ENCODE measurements around the gene WDR18. TPM values are rescaled to one million over a fixed set of nuclear protein-coding genes. Genes with fewer than 3 reads are reported as not detected.

The WDR18 gene
- polyA plus RNA-seq, 1 of the 3 experiments (the other 2 are of a cell fraction) = 47.9 TPM

- TF ChIP-seq MXI1 (IDR thresholded peaks at IDR 0.05; ENCODE audit: low read depth, low read length) = no peak
- no peak for TF ChIP-seq RCOR1 (IDR thresholded peaks at IDR 0.05; ENCODE audit: low read length)
- TF ChIP-seq NRF1 (IDR thresholded peaks at IDR 0.05; ENCODE audit: low read depth, low read length) = no peak
- TF ChIP-seq EP300 (IDR thresholded peaks at IDR 0.05; ENCODE audit: borderline replicate concordance in 1 of 2, low read depth in 1 of 2, low read length in 1 of 2) = no peak
- no peak for TF ChIP-seq IRF3 (IDR thresholded peaks at IDR 0.05; ENCODE audit: low read depth, low read length)
- TF ChIP-seq GATA2 (CRISPR knock-in tag; IDR thresholded peaks at IDR 0.05) = no peak
- TF ChIP-seq, protein P1, sequence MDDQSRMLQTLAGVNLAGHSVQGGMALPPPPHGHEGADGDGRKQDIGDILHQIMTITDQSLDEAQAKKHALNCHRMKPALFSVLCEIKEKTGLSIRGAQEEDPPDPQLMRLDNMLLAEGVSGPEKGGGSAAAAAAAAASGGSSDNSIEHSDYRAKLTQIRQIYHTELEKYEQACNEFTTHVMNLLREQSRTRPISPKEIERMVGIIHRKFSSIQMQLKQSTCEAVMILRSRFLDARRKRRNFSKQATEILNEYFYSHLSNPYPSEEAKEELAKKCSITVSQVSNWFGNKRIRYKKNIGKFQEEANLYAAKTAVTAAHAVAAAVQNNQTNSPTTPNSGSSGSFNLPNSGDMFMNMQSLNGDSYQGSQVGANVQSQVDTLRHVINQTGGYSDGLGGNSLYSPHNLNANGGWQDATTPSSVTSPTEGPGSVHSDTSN (IDR thresholded peaks at IDR 0.05) = no peak
- TF ChIP-seq FOSL2 (IDR thresholded peaks at IDR 0.05; ENCODE audit: borderline replicate concordance, low read depth) = no peak
- TF ChIP-seq, protein P2, sequence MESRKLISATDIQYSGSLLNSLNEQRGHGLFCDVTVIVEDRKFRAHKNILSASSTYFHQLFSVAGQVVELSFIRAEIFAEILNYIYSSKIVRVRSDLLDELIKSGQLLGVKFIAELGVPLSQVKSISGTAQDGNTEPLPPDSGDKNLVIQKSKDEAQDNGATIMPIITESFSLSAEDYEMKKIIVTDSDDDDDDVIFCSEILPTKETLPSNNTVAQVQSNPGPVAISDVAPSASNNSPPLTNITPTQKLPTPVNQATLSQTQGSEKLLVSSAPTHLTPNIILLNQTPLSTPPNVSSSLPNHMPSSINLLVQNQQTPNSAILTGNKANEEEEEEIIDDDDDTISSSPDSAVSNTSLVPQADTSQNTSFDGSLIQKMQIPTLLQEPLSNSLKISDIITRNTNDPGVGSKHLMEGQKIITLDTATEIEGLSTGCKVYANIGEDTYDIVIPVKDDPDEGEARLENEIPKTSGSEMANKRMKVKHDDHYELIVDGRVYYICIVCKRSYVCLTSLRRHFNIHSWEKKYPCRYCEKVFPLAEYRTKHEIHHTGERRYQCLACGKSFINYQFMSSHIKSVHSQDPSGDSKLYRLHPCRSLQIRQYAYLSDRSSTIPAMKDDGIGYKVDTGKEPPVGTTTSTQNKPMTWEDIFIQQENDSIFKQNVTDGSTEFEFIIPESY (IDR thresholded peaks at IDR 0.05; ENCODE audit: borderline replicate concordance, low read depth) = no peak
- no peak for TF ChIP-seq EZH2phosphoT487 (IDR thresholded peaks at IDR 0.05; ENCODE audit: borderline replicate concordance, low read depth)
- TF ChIP-seq RFX5 (IDR thresholded peaks at IDR 0.05; ENCODE audit: low read length) = no peak
- TF ChIP-seq, protein P3, sequence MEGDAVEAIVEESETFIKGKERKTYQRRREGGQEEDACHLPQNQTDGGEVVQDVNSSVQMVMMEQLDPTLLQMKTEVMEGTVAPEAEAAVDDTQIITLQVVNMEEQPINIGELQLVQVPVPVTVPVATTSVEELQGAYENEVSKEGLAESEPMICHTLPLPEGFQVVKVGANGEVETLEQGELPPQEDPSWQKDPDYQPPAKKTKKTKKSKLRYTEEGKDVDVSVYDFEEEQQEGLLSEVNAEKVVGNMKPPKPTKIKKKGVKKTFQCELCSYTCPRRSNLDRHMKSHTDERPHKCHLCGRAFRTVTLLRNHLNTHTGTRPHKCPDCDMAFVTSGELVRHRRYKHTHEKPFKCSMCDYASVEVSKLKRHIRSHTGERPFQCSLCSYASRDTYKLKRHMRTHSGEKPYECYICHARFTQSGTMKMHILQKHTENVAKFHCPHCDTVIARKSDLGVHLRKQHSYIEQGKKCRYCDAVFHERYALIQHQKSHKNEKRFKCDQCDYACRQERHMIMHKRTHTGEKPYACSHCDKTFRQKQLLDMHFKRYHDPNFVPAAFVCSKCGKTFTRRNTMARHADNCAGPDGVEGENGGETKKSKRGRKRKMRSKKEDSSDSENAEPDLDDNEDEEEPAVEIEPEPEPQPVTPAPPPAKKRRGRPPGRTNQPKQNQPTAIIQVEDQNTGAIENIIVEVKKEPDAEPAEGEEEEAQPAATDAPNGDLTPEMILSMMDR (IDR thresholded peaks at IDR 0.05) = no peak
- no peak for TF ChIP-seq JUND (IDR thresholded peaks at IDR 0.05)
- TF ChIP-seq TCF12 (IDR thresholded peaks at IDR 0.05) = no peak
- no peak for TF ChIP-seq USF2 (IDR thresholded peaks at IDR 0.05; ENCODE audit: borderline replicate concordance, low read depth, low read length)
- ChIA-PET POLR2A (no interaction called here), CTCF (no interaction called here)
- peaks cover 10 to 12% of the 10 kb centered on the region in 2 experiments for H3K36me3 ChIP-seq (replicated peaks in 1 of 2; ENCODE audit: control insufficient read depth in 1 of 2, insufficient read depth in 2 of 2, low read length in 1 of 2)
- H3F3A ChIP-seq (replicated peaks; ENCODE audit: insufficient read depth) = peaks cover 6% of the 10 kb centered on the region
- WGBS (ENCODE audit: low lambda C conversion rate) = 86% methylated on average over 15 of the region's 31 CpGs
- no peak overlapping the region for H3K9ac ChIP-seq
- no peak overlapping the region for H2AFZ ChIP-seq (ENCODE audit: low read depth)
- DNase-seq = no peak
- no peaks in the 10 kb centered on the region for H3K9me2 ChIP-seq
- H3K27ac ChIP-seq (ENCODE audit: low read depth in 2 of 2, low read length in 1 of 2) = no peak overlapping the region
- no peaks in the 10 kb centered on the region for H3K4me1 ChIP-seq (ENCODE audit: control insufficient read depth in 1 of 2, insufficient read depth in 2 of 2, low read depth in 1 of 2, low read length in 1 of 2)
- H3K79me2 ChIP-seq (ENCODE audit: insufficient read depth) = no peaks in the 10 kb centered on the region
- H3K4me2 ChIP-seq = no peak overlapping the region
- H3K27me3 ChIP-seq (ENCODE audit: insufficient read depth) = no peaks in the 10 kb centered on the region
- H3K9me3 ChIP-seq = no peaks in the 10 kb centered on the region
- no peaks in the 10 kb centered on the region for H4K20me1 ChIP-seq (ENCODE audit: insufficient read depth)
- no peak overlapping the region for H3K4me3 ChIP-seq (ENCODE audit: low read depth in 2 of 2, low read length in 1 of 2)
Measured at GRCh38 chr19:962683-963400, 21.3 kb upstream of the WDR18 start.

Measured in SK-N-SH (cell line).